B cell (primary cell): ENCODE measurements around the gene RHOG. TPM values are rescaled to one million over a fixed set of nuclear protein-coding genes. Genes with fewer than 3 reads are reported as not detected.
A peak's percentile ranks its signal among the peaks of the same experiment; 100 is the strongest.

Source experiments
- ATAC-seq: fragments of 200-7000 bp; cut with Tn5 transposase; one replicate; pipeline ENCODE4 v1.10.0; 2021; ENCODE audit warnings: low read depth, mild to moderate bottlenecking, moderate number of reproducible peaks, moderate library complexity
- CTCF ChIA-PET: fragments of 350-600 bp; sonication (Branson Sonifier 250); formaldehyde crosslinking; loops from one replicate; lab custom pipeline; 2021; ENCODE audit warnings: antibody characterized with exemption, inconsistent platforms; lab: Charles Lee
- POLR2A ChIA-PET: fragments of 350-600 bp; sonication (Branson Sonifier 250); formaldehyde crosslinking; loops from one replicate; lab custom pipeline; 2021; ENCODE audit warnings: antibody characterized with exemption; lab: Charles Lee
- DNase-seq: peaks from one replicate; pipeline ENCODE4 v3.0.0; 2013
- H2AFZ ChIP-seq: 2 replicates; pipeline ENCODE4 v1.6.1; 2012; ENCODE audit warnings: mild to moderate bottlenecking, low read depth, low read length; ENCODE audit not compliant: insufficient read depth, poor library complexity, severe bottlenecking
- H3K27ac ChIP-seq, 2 donors: 1 replicate in 1 of 2; 2 replicates in 1 of 2; pipeline ENCODE4 v1.5.1; 2012 to 2013; ENCODE audit warnings: low read length in 2 of 2, mild to moderate bottlenecking in 2 of 2, moderate library complexity in 1 of 2
- H3K27me3 ChIP-seq, 4 experiments: fragments of 200-600 bp in 1 of 4; sonication (generic) in 1 of 4; replicated peaks in 1 of 4; 1 replicate in 2 of 4; 2 replicates in 2 of 4; pipeline versions ENCODE4 v1.6.1 to v1.7.0; 2013 to 2016; ENCODE audit warnings: low read length in 3 of 4, mild to moderate bottlenecking in 2 of 4, mixed read lengths in 1 of 4, moderate library complexity in 1 of 4; ENCODE audit not compliant: insufficient read depth in 4 of 4, control insufficient read depth in 3 of 4; ENCODE audit errors: control extremely low read depth in 1 of 4
- H3K36me3 ChIP-seq, 2 experiments: replicated peaks in 1 of 2; 1 replicate in 1 of 2; 2 replicates in 1 of 2; pipeline versions ENCODE4 v1.6.1 to v1.7.1; 2013; ENCODE audit warnings: low read length in 1 of 2; ENCODE audit not compliant: insufficient read depth in 2 of 2, control insufficient read depth in 1 of 2; ENCODE audit errors: control extremely low read depth in 1 of 2, extremely low read depth in 1 of 2
- H3K4me1 ChIP-seq, 2 donors: fragments of 200-600 bp in 1 of 2; sonication (generic) in 1 of 2; 1 replicate in 1 of 2; 2 replicates in 1 of 2; pipeline versions ENCODE4 v1.5.1 to v1.6.1; 2013 to 2017; ENCODE audit warnings: low read length in 2 of 2; ENCODE audit not compliant: control insufficient read depth in 2 of 2, insufficient read depth in 2 of 2
- H3K4me2 ChIP-seq: replicated peaks from 2 replicates; pipeline ENCODE3; 2012; ENCODE audit warnings: mild to moderate bottlenecking, low read depth, low read length; ENCODE audit not compliant: poor library complexity, severe bottlenecking
- H3K4me3 ChIP-seq, 5 experiments: fragments of 200-600 bp in 1 of 5; sonication (generic) in 1 of 5; 1 replicate in 3 of 5; 2 replicates in 2 of 5; pipeline versions ENCODE4 v1.5.1 to v1.7.0; 2011 to 2016; ENCODE audit warnings: low read length in 4 of 5, mild to moderate bottlenecking in 4 of 5, low read depth in 2 of 5, control low read depth in 1 of 5, moderate library complexity in 1 of 5; ENCODE audit not compliant: insufficient read depth in 1 of 5; ENCODE audit errors: control extremely low read depth in 1 of 5, extremely low read depth in 1 of 5
- H3K79me2 ChIP-seq: fragments of 200-600 bp; sonication (generic); one replicate; pipeline ENCODE4 v1.6.0; 2016; ENCODE audit warnings: low read length; ENCODE audit not compliant: control insufficient read depth, insufficient read depth
- H3K9ac ChIP-seq: fragments of 200-600 bp; sonication (generic); 2 replicates; pipeline ENCODE4 v1.6.1; 2017; ENCODE audit warnings: mild to moderate bottlenecking, low read length, moderate library complexity
- H3K9me3 ChIP-seq, 3 donors: one replicate each; pipeline versions ENCODE4 v1.6.1 to v1.7.1; 2013; ENCODE audit warnings: low read length in 2 of 3; ENCODE audit not compliant: control insufficient read depth in 2 of 3, insufficient read depth in 1 of 3; ENCODE audit errors: control extremely low read depth in 1 of 3
- H4K20me1 ChIP-seq: 2 replicates; pipeline ENCODE4 v1.6.0; 2012; ENCODE audit warnings: mild to moderate bottlenecking, low read length; ENCODE audit not compliant: insufficient read depth, control insufficient read depth, poor library complexity, severe bottlenecking
- H3K27ac Mint-ChIP-seq: one replicate; pipeline ENCODE4 v1.8.0; 2021; ENCODE audit warnings: mixed read lengths
- H3K27me3 Mint-ChIP-seq: one replicate; pipeline ENCODE4 v1.8.0; 2021; ENCODE audit warnings: mixed read lengths
- H3K4me1 Mint-ChIP-seq: one replicate; pipeline ENCODE4 v1.8.0; 2021; ENCODE audit warnings: mixed read lengths
- H3K4me3 Mint-ChIP-seq: one replicate; pipeline ENCODE4 v1.8.0; 2021; ENCODE audit warnings: mixed read lengths
- H3K9me3 Mint-ChIP-seq: one replicate; pipeline ENCODE4 v1.8.0; 2022; ENCODE audit warnings: mixed read lengths; ENCODE audit not compliant: insufficient read depth
- CTCF ChIP-seq: fragments of 200-600 bp; IDR thresholded peaks from one replicate; pipeline ENCODE4 v1.8.0; 2022; ENCODE audit warnings: antibody characterized with exemption, mild to moderate bottlenecking
- EZH2 ChIP-seq: IDR thresholded peaks from 2 replicates; pipeline ENCODE4 v1.6.1; 2012; ENCODE audit warnings: borderline replicate concordance, low read depth, mild to moderate bottlenecking, moderate library complexity, low read length; ENCODE audit not compliant: insufficient read depth, poor library complexity, severe bottlenecking
- WGBS: methylation state at CpG from one replicate; pipeline ENCODE4 v1.1.5; 2013; ENCODE audit warnings: missing lambda C conversion rate; ENCODE audit not compliant: insufficient coverage; 5-methylcytosine and 5-hydroxymethylcytosine counted together
- intact Hi-C: fragments of 100-400 bp; cut with micrococcal nuclease; formaldehyde crosslinking; loops from one replicate; pipeline ENCODE4 v1.10.0; 2022
- polyA plus RNA-seq: library from polyadenylated mRNA; depleted of rRNA; stranded (reverse); fragments of >200 nt; gene quantifications from 2 replicates; pipeline ENCODE4 v1.2.3, GENCODE V29; 2012
- total RNA-seq, 2 donors: library from RNA; stranded (reverse); fragments of 120-200 nt in 1 of 2; gene quantifications; 1 replicate in 1 of 2; 2 replicates in 1 of 2; pipeline versions ENCODE4 v1.2.3 to v1.2.4, GENCODE V29; 2013 to 2022

RHOG gene
- total and polyA plus RNA-seq, 2 donors (not counting 1 experiment from before 2014, with no cell fraction given): 102 to 141 TPM

GRCh38 chr11:3840004-3840869 is 522 bp downstream of the RHOG start:
- Mint-ChIP-seq H3K9me3 (no peaks in the 10 kb centered on the region), H3K27ac (peak overlapping the region; percentile 89), H3K4me3 (peak overlapping the region; percentile 97), H3K4me1 (peaks cover 62% of the 10 kb centered on the region), H3K27me3 (no peaks in the 10 kb centered on the region)
- POLR2A ChIA-PET: interaction anchor here (0.6 to 2.6 kb wide), 13 partner anchors 8 to 218 kb away, joined by 3 to 69 read pairs (median 6); partner anchors contain the start of genes PGAP2 and STIM1
- peaks cover 53 to 58% of the 10 kb centered on the region in 2 donors for H3K4me1 ChIP-seq
- H3K36me3 ChIP-seq: no peaks in the 10 kb centered on the region
- H3K9me3 ChIP-seq: no peaks in the 10 kb centered on the region
- TF ChIP-seq CTCF (no peak), EZH2 (no peak)
- intact Hi-C loops: loop anchor here (2.0 kb wide), 1 partner anchor 233 kb away; no protein-coding TSS in a partner anchor
- peak overlapping the region; percentile 89 to 98 for H3K27ac ChIP-seq
- H3K4me3 ChIP-seq: peak overlapping the region; percentile 73 to 97 (median 86)
- H3K79me2 ChIP-seq: peaks cover 58% of the 10 kb centered on the region
- H3K27me3 ChIP-seq: no peaks in the 10 kb centered on the region
- 0% methylated on average over 46 of the region's 46 CpGs for WGBS
- ATAC-seq (no peak), DNase-seq (peak; percentile 62)
- peaks cover 47% of the 10 kb centered on the region for H4K20me1 ChIP-seq
- H2AFZ ChIP-seq: peak overlapping the region; percentile 62
- H3K4me2 ChIP-seq: peak overlapping the region; percentile 98
- peak overlapping the region; percentile 88 for H3K9ac ChIP-seq
- CTCF ChIA-PET: interaction anchor here (1.3 to 28.7 kb wide), 15 partner anchors 9 to 230 kb away, joined by 3 to 819 read pairs (median 12); partner anchors contain the start of genes NUP98, PGAP2 and STIM1
